OCI-LY1 (cell line): ENCODE data around the gene USP24.

Experiments used
- H2AFZ ChIP-seq: fragments of 200-600 bp; sonication (generic), shearing (Covaris generic); 2 replicates; pipeline ENCODE4 v1.6.0; 2014; ENCODE audit warnings: antibody characterized with exemption, mild to moderate bottlenecking, low read length
- H3F3A ChIP-seq: fragments of 200-600 bp; sonication (generic), shearing (Covaris generic); 2 replicates; pipeline ENCODE4 v1.6.0; 2014; ENCODE audit warnings: mild to moderate bottlenecking, antibody characterized with exemption, low read length, moderate library complexity; ENCODE audit not compliant: insufficient read depth
- H3K27ac ChIP-seq: fragments of 200-600 bp; sonication (generic); 2 replicates; pipeline ENCODE4 v1.5.1; 2014; ENCODE audit warnings: low read length, mixed run types, mild to moderate bottlenecking, low read depth; ENCODE audit not compliant: poor library complexity, severe bottlenecking
- H3K27me3 ChIP-seq: fragments of 200-600 bp; sonication (generic); 2 replicates; pipeline ENCODE4 v1.6.0; 2014; ENCODE audit warnings: antibody characterized with exemption, mild to moderate bottlenecking, low read length, moderate library complexity; ENCODE audit not compliant: insufficient read depth
- H3K36me3 ChIP-seq: fragments of 200-600 bp; sonication (generic); 2 replicates; pipeline ENCODE4 v1.6.1; 2014; ENCODE audit warnings: mild to moderate bottlenecking, antibody characterized with exemption, low read length, moderate library complexity, mixed read lengths; ENCODE audit not compliant: insufficient read depth
- H3K4me1 ChIP-seq: fragments of 200-600 bp; sonication (generic); 2 replicates; pipeline ENCODE4 v1.5.1; 2014; ENCODE audit warnings: mild to moderate bottlenecking, low read length, moderate library complexity; ENCODE audit not compliant: insufficient read depth, severe bottlenecking
- H3K4me2 ChIP-seq: fragments of 200-600 bp; sonication (generic), shearing (Covaris generic); 2 replicates; pipeline ENCODE4 v1.6.1; 2014; ENCODE audit warnings: low read length
- H3K4me3 ChIP-seq: fragments of 200-600 bp; sonication (generic); 2 replicates; pipeline ENCODE4 v1.5.1; 2014; ENCODE audit warnings: low read length, low read depth, mild to moderate bottlenecking, mixed read lengths; ENCODE audit not compliant: poor library complexity, severe bottlenecking
- H3K79me2 ChIP-seq: fragments of 200-600 bp; shearing (Covaris generic); 2 replicates; pipeline ENCODE4 v1.6.1; 2016; ENCODE audit warnings: mixed run types, low read length, mixed read lengths; ENCODE audit not compliant: insufficient read depth
- H3K9ac ChIP-seq: fragments of 200-600 bp; sonication (generic), shearing (Covaris generic); 2 replicates; pipeline ENCODE4 v1.6.1; 2014; ENCODE audit warnings: mild to moderate bottlenecking, low read length, mixed read lengths
- H3K9me2 ChIP-seq: fragments of 200-600 bp; sonication (generic), shearing (Covaris generic); 2 replicates; pipeline ENCODE4 v1.6.1; 2014; ENCODE audit warnings: low read depth, mild to moderate bottlenecking, low read length, mixed read lengths
- H3K9me3 ChIP-seq: fragments of 200-600 bp; shearing (Covaris generic); 2 replicates; pipeline ENCODE4 v1.6.1; 2014; ENCODE audit warnings: low read length, mixed read lengths
- H4K20me1 ChIP-seq: fragments of 200-600 bp; sonication (generic), shearing (Covaris generic); 2 replicates; pipeline ENCODE4 v1.6.0; 2016; ENCODE audit warnings: mild to moderate bottlenecking, low read length; ENCODE audit not compliant: insufficient read depth
- CTCF ChIP-seq: fragments of 200-600 bp; sonication (generic), shearing (Covaris generic); IDR thresholded peaks from 2 replicates; pipeline ENCODE4 v1.5.1; 2017; ENCODE audit warnings: mild to moderate bottlenecking, antibody characterized with exemption, low read length, moderate library complexity, mixed read lengths
- EZH2 ChIP-seq: fragments of 200-600 bp; sonication (generic), shearing (Covaris generic); IDR thresholded peaks from 2 replicates; pipeline ENCODE4 v1.8.0; 2017; ENCODE audit warnings: borderline replicate concordance, mixed run types, mild to moderate bottlenecking, antibody characterized with exemption, low read length, moderate library complexity, mixed read lengths

USP24 gene

GRCh38 chr1:55196433-55197035 is 18.6 kb downstream of the USP24 start:
- no peak overlapping the region for H2AFZ ChIP-seq
- H3K36me3 ChIP-seq = 0 out of 2 replicates have a peak, but pooled peaks cover 6% of the 10 kb centered on the region
- no peak overlapping the region for H3K4me3 ChIP-seq
- no peak for TF ChIP-seq EZH2
- TF ChIP-seq CTCF = no peak
- H3K27me3 ChIP-seq = no peaks in the 10 kb centered on the region
- H3K9me2 ChIP-seq = no peaks in the 10 kb centered on the region
- H3K9ac ChIP-seq = no peak overlapping the region
- no peak overlapping the region for H3K4me2 ChIP-seq
- no peaks in the 10 kb centered on the region for H3K9me3 ChIP-seq
- no peak overlapping the region for H3K27ac ChIP-seq
- H3K79me2 ChIP-seq = peaks cover 8% of the 10 kb centered on the region; the same call in 1 of the 2 replicates
- no peaks in the 10 kb centered on the region for H4K20me1 ChIP-seq
- H3F3A ChIP-seq = no peaks in the 10 kb centered on the region
- H3K4me1 ChIP-seq = no peaks in the 10 kb centered on the region

- H3K4me3 ChIP-seq = no peak overlapping the region
- H3K9ac ChIP-seq = no peak overlapping the region
- H3K4me2 ChIP-seq = no peak overlapping the region
- no peaks in the 10 kb centered on the region for H3K4me1 ChIP-seq
- no peak for TF ChIP-seq EZH2
- TF ChIP-seq CTCF = no peak
- no peaks in the 10 kb centered on the region for H3F3A ChIP-seq
- no peak overlapping the region for H2AFZ ChIP-seq
- no peaks in the 10 kb centered on the region for H3K9me3 ChIP-seq
- H3K27me3 ChIP-seq = no peaks in the 10 kb centered on the region
- peaks cover 13% of the 10 kb centered on the region; the same call in 1 of the 2 replicates for H3K79me2 ChIP-seq
- H3K9me2 ChIP-seq = no peaks in the 10 kb centered on the region
- H3K27ac ChIP-seq = no peak overlapping the region
- H3K36me3 ChIP-seq = 0 out of 2 replicates have a peak, but pooled peaks cover 6% of the 10 kb centered on the region
- H4K20me1 ChIP-seq = no peaks in the 10 kb centered on the region
These were observed 19.5 kb downstream of the USP24 start for GRCh38 chr1:55195521-55196233.

- Histone ChIP-seq H3K9me3 (no peaks in the 10 kb centered on the region), H2AFZ (no peak overlapping the region), H3K4me3 (no peak overlapping the region), H3K27me3 (no peaks in the 10 kb centered on the region), H3K4me2 (no peak overlapping the region), H3K79me2 (peaks cover 13% of the 10 kb centered on the region; the same call in 1 of the 2 replicates), H4K20me1 (no peaks in the 10 kb centered on the region), H3K9ac (no peak overlapping the region), H3K27ac (no peak overlapping the region), H3K9me2 (no peaks in the 10 kb centered on the region), H3K36me3 (0 out of 2 replicates have a peak, but pooled peaks cover 6% of the 10 kb centered on the region), H3K4me1 (no peaks in the 10 kb centered on the region), H3F3A (no peaks in the 10 kb centered on the region)
- TF ChIP-seq CTCF (no peak), EZH2 (no peak)
These were observed 20.3 kb downstream of the USP24 start for GRCh38 chr1:55194851-55195250.
